ENCODE results near the gene PIGH. TPM values are rescaled to one million over a fixed set of nuclear protein-coding genes. Genes with fewer than 3 reads are reported as not detected.
A peak's percentile ranks its signal among the peaks of the same experiment; 100 is the strongest.

Gene PIGH
- total RNA-seq, 1 donor from 2014 or later, result 26.4 TPM

DNA sequence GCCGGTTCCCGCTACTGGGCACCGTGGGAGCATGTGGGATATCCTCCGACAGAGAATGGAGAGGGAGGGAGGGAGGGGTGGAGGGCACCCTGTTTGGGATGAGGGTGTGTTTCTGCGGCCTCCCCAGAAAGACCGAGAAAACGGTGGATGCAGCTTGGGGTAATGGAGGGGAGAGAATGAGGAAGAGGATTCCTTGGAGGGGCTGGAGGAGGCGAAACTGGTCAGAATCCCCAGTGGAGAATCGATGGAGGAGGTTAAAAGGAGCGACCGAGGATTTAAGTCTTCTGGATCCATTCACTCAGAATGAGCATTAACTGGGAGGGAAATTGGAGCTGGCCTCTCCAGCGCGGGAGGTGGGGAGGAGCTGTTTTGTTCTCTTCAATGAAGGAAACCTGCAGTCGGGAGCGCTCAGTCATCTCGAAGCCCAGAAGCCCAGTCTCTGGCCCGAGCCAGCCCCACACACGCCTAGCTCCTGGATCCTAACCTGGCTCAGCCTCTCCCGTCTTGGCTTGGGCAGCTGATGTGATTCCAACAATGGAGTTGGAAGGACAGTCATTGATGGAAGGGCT is 20.2 kb upstream of the PIGH start:
- ATAC-seq (ENCODE audit: low read depth), result no peak
- Mint-ChIP-seq H3K4me1 (peaks cover 25% of the 10 kb centered on the region), H3K4me3 (peak overlapping the region; percentile 88), H3K36me3 (ENCODE audit: low read depth) (no peaks in the 10 kb centered on the region), H3K27me3 (no peaks in the 10 kb centered on the region), H3K27ac (no peak overlapping the region), H3K9me3 (no peaks in the 10 kb centered on the region)
- POLR2A ChIA-PET, result interaction anchor here (1.8 to 3.0 kb wide), 2 partner anchors 20 to 54 kb away, joined by 7 to 31 read pairs; partner anchors contain the start of genes PIGH and VTI1B
- DNase-seq, result no peak
- no peak for TF ChIP-seq CTCF (IDR thresholded peaks at IDR 0.05)
- CTCF ChIA-PET, result interaction anchor here (1.9 to 3.7 kb wide), 3 partner anchors 16 to 84 kb away, joined by 4 to 33 read pairs (median 10); partner anchors contain the start of gene PIGH
- intact Hi-C loops (cut with micrococcal nuclease), result no loop called here

GRCh38 chr14:67619446-67620216 is 19.6 kb upstream of the PIGH start, which contains the start of gene ARG2:
ARG2 (plus strand) TSS chr14:67619920; CDS start chr14:67619978, 58 bp downstream.
- H3K4me1 Mint-ChIP-seq, result peaks cover 25% of the 10 kb centered on the region
- CTCF ChIA-PET, result interaction anchor here (0.8 to 3.7 kb wide), 10 partner anchors 13 to 85 kb away, joined by 4 to 33 read pairs (median 6); partner anchors contain the start of gene PIGH
- no peak for TF ChIP-seq CTCF (IDR thresholded peaks at IDR 0.05)

DNA sequence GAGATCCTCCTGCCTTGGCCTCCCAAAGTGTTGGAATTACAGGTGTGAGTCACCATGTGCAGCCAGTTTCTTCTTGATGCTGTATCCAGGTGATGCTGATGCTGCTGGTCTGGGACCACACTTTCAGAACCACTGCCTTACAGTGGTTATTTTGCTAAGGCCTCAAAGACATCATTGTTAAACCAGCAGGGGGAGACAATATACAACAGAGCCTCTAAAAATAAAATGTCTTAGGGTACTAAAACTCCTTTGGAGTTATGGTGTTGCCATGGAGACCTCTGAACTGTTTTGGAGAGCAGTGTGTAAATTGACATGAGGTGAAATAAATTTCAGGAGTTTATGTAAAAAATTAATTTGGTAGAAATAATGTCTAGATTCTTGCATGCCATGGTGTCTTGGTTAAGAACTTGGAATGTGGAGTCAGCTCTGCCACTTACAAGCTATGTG is 18.6 kb upstream of the PIGH start:
- peak overlapping the region; percentile 66 for H3K4me3 Mint-ChIP-seq
- H3K36me3 Mint-ChIP-seq (ENCODE audit: low read depth), result no peaks in the 10 kb centered on the region
- peak; percentile 37 for TF ChIP-seq CTCF (IDR thresholded peaks at IDR 0.05)
- peak overlapping the region; percentile 68 for H3K27ac Mint-ChIP-seq
- ChIA-PET CTCF (interaction anchor here (0.7 to 3.7 kb wide), 9 partner anchors 12 to 259 kb away, joined by 3 to 33 read pairs (median 6); partner anchors contain the start of genes ATP6V1D, EIF2S1 and PIGH), POLR2A (interaction anchor here (0.6 to 3.0 kb wide), 7 partner anchors 15 to 150 kb away, joined by 3 to 31 read pairs (median 4); partner anchors contain the start of genes PIGH, RDH11 and VTI1B)
- ATAC-seq (ENCODE audit: low read depth) (no peak), DNase-seq (no peak)
- intact Hi-C loops (cut with micrococcal nuclease), result loop anchor here (1.0 kb wide), 7 partner anchors 18 to 258 kb away; partner anchors contain the start of genes EIF2S1, PIGH, RDH11 and TMEM229B
- peaks cover 25% of the 10 kb centered on the region for H3K4me1 Mint-ChIP-seq
- no peaks in the 10 kb centered on the region for H3K9me3 Mint-ChIP-seq
- H3K27me3 Mint-ChIP-seq, result no peaks in the 10 kb centered on the region

More at GRCh38 chr14:67619446-67620216, 19.6 kb upstream of the PIGH start, which contains the start of gene ARG2:
- intact Hi-C loops (cut with micrococcal nuclease), result loop anchor here (1.0 kb wide), 6 partner anchors 19 to 259 kb away; partner anchors contain the start of genes EIF2S1, PIGH, RDH11 and TMEM229B
- Mint-ChIP-seq H3K27ac (peak within 1 kb of the TSS; percentile 79), H3K36me3 (ENCODE audit: low read depth) (no peaks in the 10 kb centered on the region), H3K27me3 (no peaks in the 10 kb centered on the region), H3K4me3 (peak within 1 kb of the TSS; percentile 88), H3K9me3 (no peaks in the 10 kb centered on the region)
- POLR2A ChIA-PET, result interaction anchor here (0.6 to 3.0 kb wide), 7 partner anchors 16 to 151 kb away, joined by 3 to 31 read pairs (median 4); partner anchors contain the start of genes PIGH, RDH11 and VTI1B
- peak; percentile 95 for DNase-seq
- peak; percentile 94 for ATAC-seq (ENCODE audit: low read depth)

GRCh38 chr14:67610491-67610890 is 10.4 kb upstream of the PIGH start:
- H3K36me3 Mint-ChIP-seq (ENCODE audit: low read depth), result no peaks in the 10 kb centered on the region
- no peaks in the 10 kb centered on the region for H3K27me3 Mint-ChIP-seq
- H3K9me3 Mint-ChIP-seq, result no peaks in the 10 kb centered on the region
- no peak overlapping the region for H3K4me3 Mint-ChIP-seq
- no peak for DNase-seq
- intact Hi-C loops (cut with micrococcal nuclease), result no loop called here
- CTCF ChIA-PET, result no interaction called here
- ATAC-seq (ENCODE audit: low read depth), result no peak
- no peak for TF ChIP-seq CTCF (IDR thresholded peaks at IDR 0.05)
- H3K4me1 Mint-ChIP-seq, result no peaks in the 10 kb centered on the region
- POLR2A ChIA-PET, result no interaction called here
- no peak overlapping the region for H3K27ac Mint-ChIP-seq

All from activated B cell treated with CpG ODN at 0.5 μM for 24 hours (primary cell).